ENCODE results near the gene CYB5A.

CYB5A gene

DNA sequence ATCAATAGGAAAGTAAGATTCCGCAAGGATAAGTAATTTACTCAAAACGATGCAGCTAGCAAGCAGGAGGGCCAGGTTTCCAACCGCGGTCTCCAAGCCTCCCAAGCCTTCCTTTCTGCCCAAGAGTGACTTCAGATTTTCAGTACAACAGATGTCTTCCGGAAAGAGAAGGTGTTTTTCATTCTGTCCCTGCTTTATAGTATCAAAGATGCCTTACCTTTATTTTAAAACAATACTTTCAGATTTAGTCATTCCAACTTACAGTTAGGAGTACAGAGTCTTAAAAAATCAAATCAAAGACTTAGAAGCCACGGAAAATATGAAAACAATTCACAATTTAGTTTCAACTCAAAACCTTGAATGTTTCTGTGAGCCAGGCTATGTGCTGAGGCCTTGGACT lies 43.6 kb downstream of the CYB5A start:
- no peak for DNase-seq (ENCODE audit: low read depth)

DNA sequence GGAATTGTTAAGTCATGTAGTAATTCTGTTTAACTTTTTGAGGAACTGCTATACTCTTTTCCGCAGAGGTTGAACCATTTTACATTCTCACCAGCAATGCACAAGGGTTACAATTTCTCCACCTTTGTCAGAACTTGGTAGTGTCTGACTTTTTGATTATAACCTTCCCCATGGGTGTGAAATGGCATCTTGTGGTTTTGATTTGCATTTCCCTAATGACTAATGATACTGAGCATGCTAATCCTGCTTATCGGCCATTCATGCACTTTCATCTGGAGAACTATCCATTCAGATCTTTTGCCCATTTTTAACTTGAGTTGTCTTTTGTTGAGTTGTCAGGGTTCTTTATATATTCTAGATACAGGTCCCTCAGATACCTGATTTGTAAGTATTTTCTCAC lies 47.2 kb downstream of the CYB5A start:
- DNase-seq (ENCODE audit: low read depth), result no peak

DNA sequence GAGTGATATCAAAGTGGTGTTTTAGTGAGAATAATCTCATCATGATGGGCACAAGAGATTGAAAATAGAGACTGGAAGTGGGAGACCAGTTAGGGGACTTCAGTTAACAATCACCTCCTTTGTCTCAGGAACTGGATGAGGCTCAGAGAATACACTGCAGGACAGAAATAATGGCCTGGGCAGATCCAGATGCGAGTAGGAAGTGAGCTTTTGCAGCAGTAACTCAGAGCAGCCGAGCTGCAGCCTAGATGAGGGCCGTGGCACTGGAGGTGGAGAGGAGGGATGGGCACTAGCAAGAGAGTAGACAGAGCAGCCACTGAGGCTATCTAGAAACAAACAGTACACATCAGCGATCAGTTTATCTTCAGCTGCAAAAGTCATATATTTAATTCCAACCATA lies 48.6 kb downstream of the CYB5A start:
- DNase-seq (ENCODE audit: low read depth), result no peak

DNA sequence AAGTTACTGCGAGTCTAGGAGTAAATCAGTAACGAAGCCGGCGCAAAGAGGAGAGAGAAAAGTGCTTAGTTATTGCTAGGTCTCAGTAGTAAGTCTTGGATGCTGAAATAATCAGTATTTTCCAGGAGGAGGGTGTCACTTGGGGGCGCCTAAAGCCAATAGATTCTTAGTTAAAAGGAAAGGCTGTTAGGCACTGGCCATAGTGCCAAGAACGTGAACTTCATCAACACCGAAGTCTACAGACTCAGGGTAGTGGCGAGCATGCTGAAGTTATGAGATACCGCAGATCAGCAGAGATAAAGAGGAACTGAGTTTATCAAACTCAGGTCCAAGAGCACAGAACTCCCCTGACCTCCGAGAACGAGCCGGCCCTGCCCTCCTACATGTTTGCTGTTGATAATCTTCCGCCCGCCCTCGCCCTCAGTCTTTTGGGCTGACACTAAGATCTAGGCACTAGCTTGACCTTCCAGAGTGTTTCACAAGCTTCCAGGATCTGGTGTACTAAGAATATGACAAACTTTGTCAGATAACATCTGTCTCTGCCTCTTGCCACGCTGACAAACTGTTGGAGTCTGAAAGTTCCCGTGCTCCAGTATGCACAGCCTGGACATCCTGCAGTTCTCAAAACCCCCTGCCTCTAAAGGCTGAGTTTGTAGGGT lies 49.2 kb downstream of the CYB5A start:
- DNase-seq (ENCODE audit: low read depth), result no peak

DNA sequence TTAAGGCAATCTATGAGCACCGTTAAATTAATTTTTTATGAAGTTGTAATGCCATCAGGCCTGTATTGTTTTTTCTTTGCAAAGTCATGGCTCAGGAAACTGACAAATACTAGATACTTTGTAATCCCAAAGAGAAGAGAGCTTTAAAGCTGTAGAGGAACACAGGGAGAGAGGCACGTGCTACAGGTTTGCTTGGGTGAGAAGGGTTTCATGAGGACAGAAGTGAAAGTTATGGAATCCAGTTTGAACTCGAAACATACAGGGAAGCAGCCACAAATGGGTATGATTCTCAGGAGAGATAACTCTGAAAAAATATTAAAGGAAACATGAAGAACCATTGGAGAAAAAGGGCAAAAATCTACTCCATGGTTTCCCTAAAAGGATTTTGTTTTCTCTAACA lies 49.8 kb downstream of the CYB5A start:
- no peak for DNase-seq (ENCODE audit: low read depth)

DNA sequence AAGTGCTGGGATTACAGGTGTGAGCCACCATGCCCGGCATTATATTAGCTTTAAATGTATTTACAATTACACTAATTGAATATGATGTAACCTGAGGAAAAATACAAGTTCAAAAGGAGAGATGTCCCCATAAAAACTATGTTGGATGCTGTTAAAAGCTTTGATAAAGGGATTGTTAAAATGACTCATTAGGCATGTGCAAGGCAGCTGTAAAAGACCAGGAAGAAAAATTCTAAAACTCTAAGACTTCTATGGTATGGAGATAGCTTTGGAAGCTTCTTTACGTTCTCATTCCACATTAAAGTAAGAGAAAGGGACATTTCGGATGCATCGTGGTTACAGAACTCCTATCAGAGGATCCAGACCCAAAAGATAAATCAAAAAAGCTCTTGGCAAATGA lies 50.3 kb downstream of the CYB5A start:
- DNase-seq (ENCODE audit: low read depth), result no peak

DNA sequence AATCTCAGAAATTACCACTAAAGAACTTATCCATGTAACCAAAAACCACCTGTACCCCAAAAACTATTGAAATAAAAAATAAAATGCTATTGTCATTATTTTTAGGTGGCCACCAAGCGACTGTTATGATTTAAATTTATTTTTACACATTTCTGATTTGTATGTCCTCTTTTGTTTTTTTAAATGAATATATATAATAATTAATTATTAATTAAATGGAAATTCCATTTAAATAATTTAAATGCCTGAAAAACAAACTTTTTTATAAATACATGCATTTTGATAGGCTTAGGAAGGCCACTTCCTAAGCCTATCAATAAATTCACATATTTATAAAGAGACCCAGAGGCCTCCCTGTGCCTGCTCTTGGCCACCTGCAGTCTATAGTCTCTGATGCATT lies 52.2 kb downstream of the CYB5A start:
- DNase-seq (ENCODE audit: low read depth), result no peak

DNA sequence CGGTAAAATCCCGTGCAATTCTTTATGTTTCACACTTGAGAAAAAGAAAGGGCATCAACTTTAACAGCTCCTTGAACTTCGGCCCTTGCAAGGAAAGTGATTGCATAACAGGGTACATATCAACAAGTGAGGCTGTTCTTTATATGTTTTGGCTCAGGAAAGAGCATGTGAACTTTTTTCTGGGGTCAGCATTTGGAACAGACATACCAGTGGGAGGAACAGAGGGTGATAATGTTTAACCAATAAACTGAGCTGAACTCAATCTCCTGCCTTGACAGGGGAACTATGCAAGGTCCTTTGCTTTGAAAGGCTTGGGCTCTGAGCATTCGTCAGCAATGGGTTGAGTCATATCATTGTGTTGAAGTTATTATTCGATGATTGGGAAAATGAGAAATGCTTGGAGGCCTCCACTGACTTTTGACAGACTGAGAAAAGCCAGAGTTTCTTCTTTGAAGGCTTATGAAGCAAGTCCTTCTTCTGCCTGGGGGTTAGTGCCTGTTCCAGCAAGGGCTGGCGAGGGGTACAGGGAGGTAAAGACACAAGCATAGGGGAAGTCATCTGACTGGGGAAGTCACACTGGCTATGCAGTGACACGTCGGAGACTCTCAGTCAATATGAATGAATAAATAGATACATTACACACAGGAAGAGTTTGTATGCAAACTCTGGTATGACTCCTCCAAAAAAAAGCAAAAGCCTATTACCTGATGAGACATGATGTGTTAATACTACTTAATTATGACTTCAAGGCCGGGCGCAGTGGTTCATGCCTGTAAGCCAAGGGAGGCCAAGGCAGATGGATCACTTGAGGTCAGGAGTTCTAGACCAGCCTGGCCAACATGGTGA lies 57.2 kb downstream of the CYB5A start:
- no peak for DNase-seq (ENCODE audit: low read depth)

DNA sequence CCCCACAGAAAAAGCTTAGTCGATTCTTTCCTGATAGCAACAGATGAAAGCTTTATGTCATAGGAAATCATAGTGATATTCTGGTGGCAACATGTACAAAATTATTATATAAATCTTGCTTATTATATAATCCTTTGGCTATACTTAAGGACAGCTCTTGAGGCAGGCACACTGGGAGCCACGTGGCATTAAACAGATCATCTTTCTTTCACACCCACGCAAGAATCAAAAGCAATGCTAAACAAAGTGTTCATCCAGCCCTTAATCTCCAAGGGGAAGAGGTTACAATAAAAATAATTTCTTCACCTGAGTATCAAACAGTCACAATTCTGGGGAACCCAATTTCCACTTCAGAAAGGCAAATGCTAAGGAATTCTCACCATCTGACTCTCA lies 57.8 kb downstream of the CYB5A start:
- no peak for DNase-seq (ENCODE audit: low read depth)

DNA sequence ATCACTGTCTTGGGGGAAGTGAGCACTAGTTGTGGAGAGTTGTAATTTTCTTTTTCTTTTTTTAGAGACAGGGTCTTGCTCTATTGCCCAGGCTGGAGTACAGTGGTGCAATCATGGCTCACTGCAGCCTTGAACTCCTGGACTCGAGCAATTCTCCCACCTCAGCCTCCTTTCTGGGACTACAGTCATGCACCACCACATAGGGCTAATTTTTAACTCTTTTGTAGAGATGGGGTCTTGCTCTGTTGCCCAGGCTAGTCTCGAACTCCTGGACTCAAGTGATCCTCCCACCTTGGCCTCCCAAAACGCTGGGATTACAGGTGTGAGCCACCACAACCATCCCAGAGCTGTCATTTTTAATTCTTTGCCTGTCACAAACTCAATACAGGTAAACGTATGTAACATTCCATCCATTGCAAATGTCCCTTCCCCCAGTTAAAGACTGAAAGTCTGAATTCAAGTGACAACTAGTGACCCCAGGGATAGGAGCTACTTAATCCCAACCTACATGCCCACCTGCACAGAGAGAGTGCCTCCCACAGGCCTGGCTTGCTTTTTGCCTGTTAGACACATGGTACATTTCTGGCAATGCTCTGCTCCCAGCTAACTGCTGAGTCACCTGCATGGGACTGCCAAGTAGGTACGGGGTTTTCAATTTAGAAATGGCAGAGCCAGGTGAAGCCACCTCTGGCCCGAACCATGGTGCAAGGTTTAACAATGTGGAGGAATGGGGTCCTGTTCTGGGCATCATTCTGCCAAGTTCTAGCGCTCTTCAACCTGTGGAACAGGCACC lies 60.6 kb downstream of the CYB5A start:
- no peak for DNase-seq (ENCODE audit: low read depth)

DNA sequence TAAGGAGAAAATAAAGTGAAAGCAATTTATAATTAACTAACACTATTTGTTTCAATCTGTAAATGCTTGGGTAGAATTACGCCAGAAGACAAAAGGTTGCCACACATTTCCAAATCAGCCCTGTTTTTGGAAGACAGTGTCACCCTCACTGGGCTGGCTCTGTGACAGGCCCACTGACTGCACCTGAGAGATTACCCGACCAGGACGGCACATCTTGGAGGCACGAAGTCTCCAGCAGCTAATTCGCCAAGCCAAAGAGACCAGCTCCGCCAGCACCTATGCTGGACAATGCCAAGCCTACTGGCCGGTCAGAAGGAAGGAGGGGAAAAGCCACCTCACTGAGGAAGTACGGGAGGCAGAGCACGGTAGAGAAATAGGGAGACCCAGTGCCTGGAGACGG lies 61.9 kb downstream of the CYB5A start:
- no peak for DNase-seq (ENCODE audit: low read depth)

DNA sequence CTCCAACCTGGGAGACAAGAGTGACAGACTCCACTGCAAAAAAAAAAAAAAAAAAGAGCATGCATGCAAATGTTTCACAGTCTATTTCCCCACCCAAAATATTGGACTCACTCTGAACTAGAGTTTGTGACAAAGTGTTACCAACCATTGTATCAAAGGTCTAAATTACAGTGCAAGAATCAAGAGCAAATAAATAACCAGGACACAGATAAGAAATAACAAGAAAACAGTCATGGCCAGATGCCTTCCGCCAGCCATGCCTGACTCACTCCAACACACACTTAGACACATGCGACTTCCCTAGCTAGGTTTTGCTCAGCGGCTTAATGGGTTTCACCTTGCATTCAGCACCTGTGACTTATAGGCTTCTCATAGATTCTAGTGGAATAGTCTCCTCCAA lies 62.8 kb downstream of the CYB5A start:
- DNase-seq (ENCODE audit: low read depth), result no peak

DNA sequence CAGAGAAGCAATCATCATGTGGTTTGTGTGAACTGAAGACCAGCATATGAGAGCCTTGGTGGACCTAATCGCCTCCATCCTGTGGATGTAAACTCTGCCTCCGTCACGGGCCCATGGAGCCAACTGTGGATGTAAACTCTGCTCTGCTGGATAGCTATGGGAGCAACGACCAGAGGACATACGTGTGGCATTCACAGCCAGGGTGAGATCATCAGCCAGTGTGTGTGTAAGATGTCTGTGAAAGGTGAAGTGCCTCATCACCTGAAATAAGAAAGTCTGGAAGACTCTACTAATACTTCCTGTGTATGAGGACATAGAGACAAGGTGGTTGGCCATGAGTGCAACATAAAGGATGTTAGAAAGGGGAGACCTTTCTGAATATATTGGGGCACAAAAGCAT lies 63.5 kb downstream of the CYB5A start:
- DNase-seq (ENCODE audit: low read depth), result no peak

DNA sequence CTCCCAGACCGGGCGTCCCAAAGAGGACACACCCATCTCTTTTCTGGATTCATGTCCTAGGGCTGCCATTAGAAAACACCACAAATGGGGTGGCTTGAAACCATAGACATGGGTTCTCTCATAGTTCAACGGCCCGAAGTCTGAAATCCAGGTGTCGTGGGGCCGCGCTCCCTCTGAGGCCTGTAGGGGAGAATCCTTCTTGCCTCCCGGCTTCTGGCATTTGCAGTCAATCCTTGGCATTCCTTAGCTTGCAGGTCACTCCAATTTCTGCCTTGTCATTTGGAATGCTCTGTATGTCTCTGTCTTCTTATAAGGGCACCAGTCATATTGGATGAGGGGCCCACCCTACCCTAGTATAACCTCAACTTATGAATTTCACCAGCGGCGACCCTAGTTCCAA lies 65.1 kb downstream of the CYB5A start:
- no peak for DNase-seq (ENCODE audit: low read depth)

DNA sequence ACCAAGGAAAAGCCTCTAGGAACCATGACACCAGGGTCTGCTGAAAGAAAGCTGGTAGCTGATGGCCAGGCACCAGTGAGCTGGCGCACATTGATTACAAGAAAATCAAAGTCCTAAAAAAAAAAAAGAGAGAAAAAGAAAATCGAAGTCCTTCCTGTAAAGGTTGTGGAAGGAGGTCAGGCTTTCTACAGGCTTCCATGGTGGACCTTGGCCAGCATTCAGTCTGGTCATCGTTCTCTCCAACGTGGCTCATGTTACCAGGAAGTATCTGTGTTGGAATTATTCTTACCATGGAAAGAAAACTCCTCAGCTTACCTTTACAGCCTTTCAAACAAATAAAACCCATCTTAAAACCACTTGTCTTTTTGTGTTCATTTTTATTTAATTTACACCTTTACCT lies 65.6 kb downstream of the CYB5A start:
- no peak for DNase-seq (ENCODE audit: low read depth)

DNA sequence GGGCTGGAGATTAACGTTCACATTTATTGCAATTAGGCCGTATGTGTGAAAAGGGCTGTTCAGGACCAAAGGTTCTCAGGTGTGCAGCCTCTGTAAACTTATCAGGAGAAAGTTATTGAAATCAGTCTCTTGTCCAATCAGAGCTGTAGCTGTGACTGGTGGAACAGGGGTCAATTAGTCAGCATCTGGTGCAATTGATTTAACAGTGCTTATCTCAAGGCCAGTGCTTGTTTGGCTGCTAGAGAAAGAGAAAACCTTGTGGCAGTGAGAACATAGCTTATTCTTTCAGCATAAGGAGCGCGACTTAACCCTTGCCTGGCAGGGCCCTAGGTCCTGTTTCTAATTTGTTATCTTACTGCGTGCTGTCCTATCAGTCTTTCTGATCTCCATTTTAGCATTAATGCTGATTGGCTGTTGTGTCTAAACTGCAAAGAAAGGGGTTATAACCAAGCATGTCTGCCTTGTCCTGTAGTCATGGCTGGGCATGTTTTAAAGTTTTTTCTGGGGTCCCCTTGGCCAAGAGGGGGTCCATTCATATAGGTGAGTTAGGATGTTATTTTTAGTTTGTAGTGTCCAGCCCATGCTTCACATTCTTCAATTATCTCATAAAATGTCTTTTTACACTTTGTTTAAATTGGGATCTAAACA lies 66.4 kb downstream of the CYB5A start:
- no peak for DNase-seq (ENCODE audit: low read depth)

DNA sequence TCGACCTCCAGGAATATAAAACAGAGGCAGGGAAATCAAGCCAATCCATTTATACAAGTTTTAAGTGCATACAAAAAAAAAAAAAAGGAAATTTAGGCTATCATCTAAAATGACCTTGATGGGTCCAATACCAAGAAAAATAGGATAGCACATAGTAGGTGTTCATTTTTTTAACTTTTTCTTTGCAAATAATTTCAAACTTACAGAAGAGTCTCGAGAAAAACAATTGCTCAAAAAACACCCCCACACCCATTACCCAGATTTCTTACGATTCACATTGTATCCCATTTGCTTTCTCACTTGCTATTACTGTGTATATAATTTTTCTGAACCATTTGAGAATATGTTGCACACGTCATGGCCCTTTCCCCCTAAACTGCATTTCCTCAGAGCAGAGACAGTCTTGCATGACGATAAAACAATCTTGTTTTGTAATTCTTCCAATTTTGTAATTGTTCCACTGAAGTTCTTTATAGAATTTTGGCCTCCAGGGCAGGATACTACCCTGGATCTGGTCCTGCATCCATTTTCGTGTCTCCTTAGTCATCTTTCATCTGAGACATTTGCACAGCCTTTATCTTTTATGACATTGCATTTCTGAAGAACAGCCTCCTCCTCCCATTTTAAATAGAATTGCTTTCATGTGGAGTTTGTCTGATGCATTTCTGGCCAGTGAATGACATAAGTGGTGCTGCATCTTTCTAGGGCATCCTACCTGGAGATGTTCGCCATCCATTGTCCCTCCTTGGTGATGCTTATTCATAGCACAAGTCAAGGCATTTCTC lies 68.9 kb downstream of the CYB5A start:
- no peak for DNase-seq (ENCODE audit: low read depth)

DNA sequence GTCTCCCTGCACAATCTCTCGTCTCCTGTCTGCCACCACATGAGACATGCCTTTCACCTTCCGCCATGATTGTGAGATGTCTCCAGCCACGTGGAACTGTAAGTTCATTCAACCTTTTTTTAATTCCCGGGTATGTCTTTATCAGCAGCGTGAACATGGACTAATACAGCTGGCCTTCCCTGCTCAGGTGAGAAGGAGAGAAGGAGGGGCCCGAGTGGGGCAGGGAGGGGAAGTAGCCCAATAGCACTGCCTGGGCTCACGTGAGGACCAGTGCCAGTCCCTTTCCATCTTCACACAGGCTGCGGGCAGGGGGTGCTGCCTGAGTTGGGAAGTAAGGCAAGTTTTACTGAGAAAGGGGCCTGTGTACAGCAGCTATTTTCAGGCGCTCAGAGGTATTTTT lies 70.7 kb downstream of the CYB5A start:
- no peak for DNase-seq (ENCODE audit: low read depth)

DNA sequence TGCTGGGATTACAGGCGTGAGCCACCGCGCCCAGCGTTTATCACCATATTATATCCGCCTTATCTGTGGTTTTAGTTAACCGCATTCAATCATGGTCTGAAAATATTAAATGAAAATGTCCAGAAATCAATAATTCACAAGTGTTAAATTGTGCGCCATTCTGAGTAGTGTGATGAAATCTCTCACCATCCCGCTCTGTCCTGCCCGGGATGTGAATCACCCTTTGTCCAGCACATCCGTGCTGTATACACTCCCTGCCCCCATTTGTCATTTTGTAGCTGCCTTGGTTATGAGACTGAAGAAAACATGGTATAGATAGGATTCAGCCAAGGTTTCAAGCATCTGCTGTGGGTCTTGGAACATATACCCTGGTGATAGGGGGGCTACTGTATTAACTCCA lies 72.7 kb downstream of the CYB5A start:
- no peak for DNase-seq (ENCODE audit: low read depth)

DNA sequence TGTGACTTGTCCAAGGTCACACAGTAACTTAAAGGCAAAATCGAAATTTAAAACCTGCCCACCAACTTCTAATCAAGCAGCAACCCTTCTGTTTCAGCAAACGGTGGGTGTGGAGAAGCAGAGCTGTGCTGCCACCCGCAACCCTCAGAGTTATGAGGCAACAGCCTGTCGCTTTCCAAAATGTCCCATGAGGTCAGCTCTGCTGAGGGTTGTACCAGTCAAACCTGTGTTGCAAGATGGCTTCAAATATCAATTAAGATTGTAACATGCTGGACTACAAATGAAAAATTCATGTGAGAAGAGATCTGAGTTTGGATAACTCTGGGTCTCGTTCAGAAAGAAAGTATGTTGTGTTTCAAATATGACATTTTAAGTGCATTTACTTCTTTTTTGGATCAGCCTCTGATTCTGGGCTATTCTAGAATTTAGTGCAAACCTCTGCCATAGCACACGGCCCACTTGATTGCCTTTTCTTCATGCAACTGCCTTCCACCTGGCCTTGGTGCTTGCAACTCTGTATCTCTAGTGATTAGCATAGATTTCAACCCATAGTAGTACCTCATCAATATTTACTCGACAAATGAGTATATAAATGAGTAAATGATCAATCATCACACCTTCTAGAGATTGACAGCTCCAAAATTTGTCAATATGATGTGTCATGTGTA lies 74.2 kb downstream of the CYB5A start:
- no peak for DNase-seq (ENCODE audit: low read depth)

DNA sequence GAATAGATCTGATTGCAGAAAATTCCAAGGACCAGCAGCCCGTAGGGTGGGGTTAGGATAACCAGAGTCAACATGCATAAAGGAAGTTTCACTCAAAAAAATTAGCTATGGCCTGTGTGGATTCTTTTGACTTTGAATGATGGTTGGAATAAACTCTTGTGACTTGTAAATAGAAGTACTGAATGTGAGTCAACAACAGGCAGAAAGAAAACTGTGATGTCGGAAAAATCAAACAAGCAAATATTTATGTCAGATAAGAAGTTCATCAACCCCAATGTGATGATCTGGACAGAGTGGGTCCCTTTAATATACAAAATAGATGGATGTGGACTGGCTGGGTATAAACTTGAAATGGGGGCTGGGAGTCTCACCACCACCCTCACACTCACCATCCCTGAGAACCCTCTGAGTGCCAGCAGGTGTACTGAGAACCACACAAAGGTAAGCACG lies 75.1 kb downstream of the CYB5A start:
- no peak for DNase-seq (ENCODE audit: low read depth)
